Psoas muscle (tissue), 8 donors: ENCODE data around the gene MICAL3. TPM values are rescaled to one million over a fixed set of nuclear protein-coding genes. Genes with fewer than 3 reads are reported as not detected.

Experiments
- ATAC-seq, 4 donors: fragments of 200-7000 bp; cut with Tn5 transposase; one replicate each; pipeline ENCODE4 v1.9.1; 2020; ENCODE audit warnings: moderate library complexity in 3 of 4, mild to moderate bottlenecking in 2 of 4
- DNase-seq, 2 donors: peaks; one replicate each; pipeline ENCODE4 v3.0.0-alpha.2; 2020
- H3K27ac ChIP-seq: fragments of 200-600 bp; one replicate; pipeline ENCODE4 v1.8.0; 2022
- H3K27me3 ChIP-seq, 3 donors: fragments of 200-600 bp in 1 of 3; one replicate each; pipeline versions ENCODE4 v1.6.1 to v1.8.0; 2013 to 2022; ENCODE audit warnings: low read length in 2 of 3, mild to moderate bottlenecking in 2 of 3, moderate library complexity in 1 of 3; ENCODE audit not compliant: insufficient read depth in 3 of 3
- H3K36me3 ChIP-seq, 2 donors: fragments of 200-600 bp in 1 of 2; one replicate each; pipeline versions ENCODE4 v1.6.1 to v1.8.0; 2013 to 2022; ENCODE audit warnings: low read depth in 1 of 2, mild to moderate bottlenecking in 1 of 2, moderate library complexity in 1 of 2; ENCODE audit not compliant: insufficient read depth in 1 of 2
- H3K4me1 ChIP-seq: fragments of 200-600 bp; one replicate; pipeline ENCODE4 v1.8.0; 2022
- H3K4me3 ChIP-seq: fragments of 200-600 bp; one replicate; pipeline ENCODE4 v1.8.0; 2022; ENCODE audit warnings: mild to moderate bottlenecking
- H3K9me3 ChIP-seq: fragments of 200-600 bp; one replicate; pipeline ENCODE4 v1.8.0; 2022
- CTCF ChIP-seq: fragments of 200-600 bp; IDR thresholded peaks from one replicate; pipeline ENCODE4 v1.8.0; 2022; ENCODE audit warnings: antibody characterized with exemption
- WGBS, 3 donors: extraction: QIAGEN DNeasy Blood & Tissue Kit; methylation state at CpG; one replicate each; pipeline versions ENCODE4 v1.1.6 to v1.1.7; 2013; 5-methylcytosine and 5-hydroxymethylcytosine counted together
- intact Hi-C, 2 donors: fragments of 100-400 bp; cut with DNase I; formaldehyde crosslinking; loops; one replicate each; pipeline versions ENCODE4 v1.11.0 to v1.14.2; 2022
- polyA plus RNA-seq, 3 donors: library from polyadenylated mRNA; stranded (reverse); fragments of 200-250 nt; gene quantifications; one replicate each; pipeline ENCODE4 v1.2.3, GENCODE V29; 2013
- total RNA-seq, 4 donors: library from RNA; stranded (reverse); fragmentation: NEBNext Ultra II Directional in 2 of 4; extraction: Animal tissue kit (Norgen Biotek cat#: 25700) in 2 of 4; gene quantifications; one replicate each; pipeline versions ENCODE4 v1.2.1 to v1.2.4, GENCODE V29; 2021 to 2023
- donor health status: healthy with polysubstance abuse.
- donor health status: DM: no; HTN: no; CAD: no; lungs with moderate emphysema.
- donor health status: Bipolar disorder and iron deficiency.
- donor health status: healthy.
- donor health status: DM: yes; HTN: yes; CAD: no.
- donor health status: DM: no; HTN: no; CAD: no.
- donor health status: DM: no; HTN: no; CAD: no.
- donor health status: DM: yes; HTN: yes; CAD: no.

The MICAL3 gene
- total and polyA plus RNA-seq, 7 donors: 2.1 to 38.3 (median 15.5) TPM

DNA sequence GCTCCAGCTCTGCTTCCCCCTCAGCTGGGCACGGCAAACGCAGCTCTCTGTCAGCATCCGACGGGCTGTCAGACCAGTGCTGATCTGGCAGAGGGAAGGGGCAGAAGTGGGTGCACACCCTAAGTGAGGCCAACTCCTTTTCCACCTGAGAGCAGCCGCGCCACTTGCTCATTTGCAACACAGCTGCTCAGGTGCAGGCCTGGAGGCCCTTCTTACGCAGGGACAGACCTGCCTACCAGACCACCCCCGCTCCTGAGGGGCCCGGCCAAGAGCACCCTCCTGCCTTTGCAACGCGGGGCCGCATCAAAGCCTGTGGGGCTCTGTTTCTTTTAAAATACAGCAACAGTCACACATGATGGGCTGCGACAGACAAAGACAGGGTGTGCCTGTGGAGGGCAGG, 202.3 kb downstream of the MICAL3 start:
- intact Hi-C loops: no loop called here
- WGBS, 3 donors: 92 to 97% (median 97%) methylated on average over 13 of the region's 13 CpGs
- no peaks in the 10 kb centered on the region for H3K4me1 ChIP-seq
- no peak overlapping the region for H3K4me3 ChIP-seq
- H3K27ac ChIP-seq: no peak overlapping the region
- ATAC-seq (no peak), DNase-seq (no peak)
- TF ChIP-seq CTCF: no peak
- H3K36me3 ChIP-seq: peaks cover 0 to 67% of the 10 kb centered on the region in 2 donors
- no peaks in the 10 kb centered on the region for H3K9me3 ChIP-seq
- H3K27me3 ChIP-seq: no peaks in the 10 kb centered on the region

GRCh38 chr22:17820879-17821439, 203.4 kb downstream of the MICAL3 start:
- intact Hi-C loops: no loop called here
- H3K36me3 ChIP-seq: peaks cover 0 to 73% of the 10 kb centered on the region in 2 donors
- WGBS, 3 donors: 89 to 93% (median 92%) methylated on average over 3 of the region's 3 CpGs
- H3K9me3 ChIP-seq: no peaks in the 10 kb centered on the region
- TF ChIP-seq CTCF: no peak
- H3K4me3 ChIP-seq: no peak overlapping the region
- no peak for ATAC-seq
- H3K4me1 ChIP-seq: no peaks in the 10 kb centered on the region
- no peak overlapping the region for H3K27ac ChIP-seq
- no peak for DNase-seq
- no peaks in the 10 kb centered on the region for H3K27me3 ChIP-seq

DNA sequence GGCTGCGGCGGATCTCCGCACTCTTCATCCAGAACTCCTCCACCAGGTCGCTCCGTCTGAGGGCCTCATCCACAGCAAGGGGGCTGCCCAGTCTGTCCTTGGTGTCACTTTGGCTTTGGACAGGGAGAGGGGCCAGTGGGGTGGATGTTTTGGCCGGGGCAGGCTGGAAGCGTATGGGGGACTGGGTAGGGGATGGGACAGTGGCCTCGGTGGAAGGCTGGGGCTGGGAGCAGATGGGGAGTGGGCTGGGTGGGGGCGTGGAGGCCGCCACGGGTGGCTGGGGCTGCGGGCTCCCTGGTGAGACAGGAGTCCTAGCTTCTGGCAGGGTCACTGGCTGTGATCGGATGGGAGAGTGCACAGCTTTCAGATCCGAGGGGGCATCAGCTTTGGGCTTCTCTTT, 205.7 kb downstream of the MICAL3 start:
- peaks cover 0 to 80% of the 10 kb centered on the region in 2 donors for H3K36me3 ChIP-seq
- DNase-seq (no peak), ATAC-seq (no peak)
- H3K4me3 ChIP-seq: no peak overlapping the region
- TF ChIP-seq CTCF: no peak
- no peaks in the 10 kb centered on the region for H3K27me3 ChIP-seq
- H3K4me1 ChIP-seq: no peaks in the 10 kb centered on the region
- H3K27ac ChIP-seq: no peak overlapping the region
- 91 to 92% (median 92%) methylated on average over 14 of the region's 14 CpGs for WGBS, 3 donors
- no peaks in the 10 kb centered on the region for H3K9me3 ChIP-seq
- intact Hi-C loops: no loop called here

GRCh38 chr22:17818180-17818579, 206.2 kb downstream of the MICAL3 start:
- H3K27me3 ChIP-seq: no peaks in the 10 kb centered on the region
- ATAC-seq: no peak
- no peaks in the 10 kb centered on the region for H3K4me1 ChIP-seq
- no peak overlapping the region for H3K27ac ChIP-seq
- intact Hi-C loops: no loop called here
- H3K4me3 ChIP-seq: no peak overlapping the region
- H3K36me3 ChIP-seq: peaks cover 0 to 84% of the 10 kb centered on the region in 2 donors
- TF ChIP-seq CTCF: no peak
- H3K9me3 ChIP-seq: no peaks in the 10 kb centered on the region
- DNase-seq: no peak
- 88 to 91% (median 91%) methylated on average over 23 to 25 of the region's 25 CpGs for WGBS, 3 donors

GRCh38 chr22:17817511-17818065, 206.8 kb downstream of the MICAL3 start:
- Histone ChIP-seq H3K4me3 (no peak overlapping the region), H3K9me3 (no peaks in the 10 kb centered on the region), H3K27ac (no peak overlapping the region), H3K36me3 (peaks cover 0 to 82% of the 10 kb centered on the region in 2 donors), H3K27me3 (no peaks in the 10 kb centered on the region), H3K4me1 (no peaks in the 10 kb centered on the region)
- DNase-seq (no peak), ATAC-seq (no peak)
- intact Hi-C loops: no loop called here
- no peak for TF ChIP-seq CTCF
- WGBS, 3 donors: 91 to 95% (median 95%) methylated on average over 31 to 33 of the region's 33 CpGs
